ENCODE data around the gene CKS1B.

CKS1B gene

DNA sequence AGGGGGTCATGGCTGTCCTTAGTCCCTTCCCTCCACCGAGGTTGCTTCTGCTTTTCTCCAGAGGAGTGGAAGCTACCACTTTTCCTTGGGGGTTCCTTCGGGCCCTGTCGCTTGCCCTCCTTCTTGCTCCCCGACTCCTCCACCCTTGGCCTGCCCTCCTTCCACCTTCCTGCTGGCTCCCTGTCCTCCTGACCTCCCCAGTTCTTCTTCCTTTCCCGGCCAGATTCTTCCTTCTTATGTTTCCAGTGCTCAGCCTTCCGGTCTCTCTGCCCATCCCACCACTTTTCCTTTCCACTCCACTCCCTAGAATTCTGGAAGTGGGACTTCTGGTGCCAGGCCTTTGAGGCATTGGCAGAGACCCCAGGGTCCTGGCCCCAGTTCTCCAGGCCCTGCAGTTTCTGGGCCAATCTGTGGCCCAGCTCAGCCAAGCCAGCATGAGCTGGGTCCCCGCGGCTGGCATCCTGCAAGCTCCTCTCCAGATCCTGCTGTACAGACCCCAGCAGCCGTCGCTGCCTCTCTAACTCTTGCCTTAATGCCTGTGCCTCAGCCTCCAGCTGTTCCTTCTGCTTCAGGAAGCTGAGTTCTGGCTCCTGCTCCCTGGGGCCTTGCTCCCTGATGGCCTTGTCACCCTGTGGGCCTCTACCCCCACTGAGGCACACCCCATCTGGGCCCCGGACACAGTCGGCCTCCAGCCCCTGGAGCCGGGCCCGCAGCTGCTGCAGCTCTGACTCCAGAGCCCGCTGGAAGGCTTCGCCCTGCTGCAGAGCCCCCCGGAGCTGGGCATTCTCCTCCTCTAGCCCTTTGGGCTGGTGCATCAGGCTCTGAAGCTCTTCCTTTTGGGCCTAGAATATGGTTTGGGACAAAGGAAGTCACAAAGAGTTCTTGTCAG lies 28.3 kb upstream of the CKS1B start:
- no peak for DNase-seq

GRCh38 chr1:154948079-154948478 lies 26.4 kb upstream of the CKS1B start:
- DNase-seq = no peak

- DNase-seq = no peak
Measured at GRCh38 chr1:154951901-154952657, 22.4 kb upstream of the CKS1B start.

DNA sequence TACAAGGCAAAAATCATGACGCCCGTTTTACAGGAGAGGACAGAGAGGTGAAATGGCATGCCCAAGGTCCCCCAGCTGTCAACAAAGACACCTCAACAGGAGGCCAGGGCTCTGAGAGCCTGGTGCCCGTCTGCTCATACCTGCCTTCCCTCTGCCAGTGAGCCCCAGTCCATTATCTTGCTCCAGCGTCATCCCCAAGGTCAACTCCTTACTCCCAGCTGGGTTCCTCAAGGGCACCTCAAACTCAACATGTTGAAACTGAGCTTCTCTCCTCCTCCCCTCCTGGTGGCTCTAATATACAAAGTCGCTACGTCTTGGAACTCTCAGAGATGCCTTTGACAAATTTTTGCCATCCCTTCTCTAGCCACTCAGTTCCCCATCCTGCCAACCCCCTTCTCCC lies 21.8 kb upstream of the CKS1B start:
- DNase-seq = no peak

DNA sequence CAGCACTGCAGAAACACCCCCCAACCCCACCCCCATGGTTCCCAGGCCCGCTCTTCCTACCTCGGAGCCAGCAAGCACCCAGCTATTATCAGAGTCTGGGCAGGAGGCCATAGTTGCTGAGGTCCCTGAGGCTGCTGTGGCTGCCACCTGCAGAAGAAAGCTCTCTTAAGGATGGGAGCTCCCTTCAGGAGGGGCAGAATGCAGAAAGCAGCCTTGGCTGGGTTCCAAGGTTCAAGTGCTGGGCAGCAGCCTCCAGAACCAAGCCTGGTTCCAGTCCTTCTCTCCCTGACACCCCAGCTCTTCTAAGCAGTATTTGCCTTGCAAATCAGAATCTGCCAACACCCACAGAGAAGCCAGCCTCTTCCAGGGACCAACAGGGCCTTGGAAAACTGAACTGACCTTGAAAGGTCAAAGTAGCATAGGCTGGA lies 20.9 kb upstream of the CKS1B start:
- DNase-seq = no peak

DNA sequence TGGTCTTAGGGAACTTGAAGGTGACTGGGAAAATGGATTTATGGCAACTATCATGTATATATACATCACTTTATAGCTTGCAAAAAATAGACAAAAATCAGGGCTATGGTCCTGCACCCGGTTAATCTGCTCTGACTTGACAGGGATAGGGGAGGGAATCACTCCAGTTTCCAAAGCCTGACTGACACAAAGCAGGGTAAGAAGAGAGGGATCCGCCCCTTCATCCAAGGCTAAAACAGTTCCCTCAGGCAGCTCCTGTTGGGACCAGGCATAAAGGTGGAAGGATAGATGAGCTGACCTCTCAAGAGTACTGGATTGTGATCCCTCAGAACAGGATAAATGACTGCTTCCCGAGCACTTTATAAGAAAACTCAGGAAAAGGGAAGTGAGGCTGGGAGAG lies 19.9 kb upstream of the CKS1B start:
- no peak for DNase-seq

DNA sequence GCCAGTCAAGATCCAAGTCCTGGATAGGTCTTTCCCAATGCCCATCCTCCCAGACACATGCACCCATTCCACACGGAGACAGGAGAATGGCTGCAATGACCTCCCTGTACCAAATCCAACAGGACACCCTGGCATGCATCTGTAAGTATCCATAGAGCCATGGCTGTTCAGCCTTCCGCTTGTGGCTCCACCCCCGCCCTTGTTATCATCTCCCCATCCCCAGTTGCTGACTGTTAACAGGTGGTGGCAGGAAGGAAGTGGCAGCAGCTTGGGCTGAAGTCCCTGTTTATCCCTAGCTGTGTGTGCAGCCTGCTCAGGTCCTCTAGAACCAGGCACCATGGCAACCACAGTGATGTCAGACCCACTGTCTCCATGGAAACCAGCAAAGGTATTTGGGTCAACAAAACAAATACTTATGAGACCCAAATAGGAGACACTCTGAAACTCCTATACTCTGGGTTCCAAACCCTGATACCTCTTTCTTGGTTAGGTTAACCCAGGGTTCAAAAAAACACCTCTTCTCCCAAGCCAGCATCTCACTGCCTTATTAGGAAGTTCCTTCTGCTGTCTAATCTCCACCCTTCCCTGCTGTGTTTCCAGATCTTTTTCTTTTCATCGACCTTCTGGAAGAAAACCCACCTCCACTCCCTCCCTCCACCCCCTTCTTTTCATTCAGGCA lies 19.3 kb upstream of the CKS1B start:
- DNase-seq = no peak

- no peak for DNase-seq
Measured at GRCh38 chr1:154955718-154956543, 18.6 kb upstream of the CKS1B start, which contains the start of gene PBXIP1. PBXIP1 (minus strand) TSS chr1:154956099; CDS start chr1:154953721, 2,378 bp downstream.

- no peak for DNase-seq
Measured at GRCh38 chr1:154956544-154956941, 17.9 kb upstream of the CKS1B start.

DNA sequence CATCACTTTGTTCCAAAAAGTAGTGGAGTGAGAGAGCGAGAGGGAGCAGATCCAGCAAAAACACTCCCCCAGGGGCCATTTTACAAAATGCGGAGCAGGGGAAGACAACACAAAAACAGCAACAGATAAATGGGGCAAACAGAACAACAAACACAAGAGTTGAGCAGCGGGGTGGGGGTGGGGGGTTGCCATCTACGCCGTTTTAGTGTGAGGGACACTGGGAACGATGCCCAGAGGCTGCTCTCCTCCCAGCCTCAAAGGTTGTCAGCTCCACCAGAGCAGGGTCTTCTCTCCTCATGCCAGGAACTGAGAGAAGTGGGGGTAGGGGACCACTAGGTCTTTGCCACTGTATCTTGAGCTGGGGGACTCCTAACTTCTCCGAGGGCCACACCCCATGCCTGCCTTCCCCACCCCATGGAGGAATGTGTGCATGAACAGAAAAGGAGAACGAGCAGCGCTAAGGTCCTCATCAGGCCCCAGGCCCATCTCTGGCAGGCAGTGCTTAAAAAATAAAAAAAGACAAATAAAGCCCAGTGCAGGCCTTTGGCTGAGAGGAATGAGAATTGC lies 17.3 kb upstream of the CKS1B start:
- no peak for DNase-seq

GRCh38 chr1:154958036-154958435 lies 16.4 kb upstream of the CKS1B start:
- DNase-seq = no peak

- no peak for DNase-seq
Measured at GRCh38 chr1:154958681-154959425, 15.6 kb upstream of the CKS1B start.

- DNase-seq = no peak
Measured at GRCh38 chr1:154959426-154959780, 15.1 kb upstream of the CKS1B start.

- no peak for DNase-seq
Measured at GRCh38 chr1:154960446-154961136, 13.9 kb upstream of the CKS1B start.

- DNase-seq = peak; percentile 83
Measured at GRCh38 chr1:154961207-154962155, 13.0 kb upstream of the CKS1B start, which contains the start of gene PYGO2. PYGO2 (minus strand) TSS chr1:154961782; CDS start chr1:154961576, 206 bp downstream.

- no peak for DNase-seq
Measured at GRCh38 chr1:154962156-154962749, 12.2 kb upstream of the CKS1B start.

- no peak for DNase-seq
Measured at GRCh38 chr1:154962795-154963330, 11.6 kb upstream of the CKS1B start.

DNA sequence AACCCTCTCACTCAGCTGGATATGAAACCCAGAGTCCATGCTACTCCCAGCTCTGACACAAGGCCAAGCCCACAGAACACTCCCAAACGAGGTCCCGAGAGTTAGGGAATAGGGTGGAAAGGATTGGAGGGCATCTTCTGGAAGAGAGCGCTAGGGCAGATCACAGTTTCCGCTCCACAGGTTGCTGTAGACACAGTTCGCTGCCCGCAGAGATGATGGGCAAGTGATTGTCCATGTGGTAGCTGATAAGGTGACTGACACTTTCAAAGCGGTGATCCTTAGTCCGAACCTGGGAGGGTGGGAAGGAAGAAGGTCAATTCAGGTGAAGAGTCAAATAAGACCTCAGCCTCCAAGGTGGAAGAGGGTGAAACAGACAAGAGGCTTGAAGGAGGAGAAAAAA lies 10.8 kb upstream of the CKS1B start:
- DNase-seq = no peak

DNA sequence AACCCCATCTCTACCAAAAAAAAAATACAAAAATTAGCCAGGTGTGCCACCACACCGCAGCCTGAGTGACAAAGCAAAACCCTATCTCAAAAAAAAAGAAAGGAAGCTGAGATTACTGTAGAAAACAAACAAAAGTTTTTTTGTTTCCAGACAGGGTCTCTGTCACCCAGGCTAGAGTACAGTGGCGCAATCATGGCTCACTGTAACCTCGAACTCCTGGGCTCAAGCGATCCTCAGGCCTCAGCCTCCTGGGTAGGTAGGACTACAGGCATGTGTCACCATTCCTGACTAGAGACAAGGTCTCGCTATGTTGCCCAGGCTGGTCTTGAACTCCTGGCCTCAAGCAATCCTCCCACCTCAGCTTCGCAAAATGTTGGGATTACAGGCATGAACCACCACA lies 10.1 kb upstream of the CKS1B start:
- no peak for DNase-seq

All from activated gamma-delta T cell (primary cell).